Medulla oblongata (tissue), 1 donor: ENCODE results near the gene GNG4.

Experiments
- DNase-seq: peaks from one replicate; pipeline ENCODE4 v3.0.0-alpha.2; 2015; ENCODE audit errors: extremely low spot score

The GNG4 gene

DNA sequence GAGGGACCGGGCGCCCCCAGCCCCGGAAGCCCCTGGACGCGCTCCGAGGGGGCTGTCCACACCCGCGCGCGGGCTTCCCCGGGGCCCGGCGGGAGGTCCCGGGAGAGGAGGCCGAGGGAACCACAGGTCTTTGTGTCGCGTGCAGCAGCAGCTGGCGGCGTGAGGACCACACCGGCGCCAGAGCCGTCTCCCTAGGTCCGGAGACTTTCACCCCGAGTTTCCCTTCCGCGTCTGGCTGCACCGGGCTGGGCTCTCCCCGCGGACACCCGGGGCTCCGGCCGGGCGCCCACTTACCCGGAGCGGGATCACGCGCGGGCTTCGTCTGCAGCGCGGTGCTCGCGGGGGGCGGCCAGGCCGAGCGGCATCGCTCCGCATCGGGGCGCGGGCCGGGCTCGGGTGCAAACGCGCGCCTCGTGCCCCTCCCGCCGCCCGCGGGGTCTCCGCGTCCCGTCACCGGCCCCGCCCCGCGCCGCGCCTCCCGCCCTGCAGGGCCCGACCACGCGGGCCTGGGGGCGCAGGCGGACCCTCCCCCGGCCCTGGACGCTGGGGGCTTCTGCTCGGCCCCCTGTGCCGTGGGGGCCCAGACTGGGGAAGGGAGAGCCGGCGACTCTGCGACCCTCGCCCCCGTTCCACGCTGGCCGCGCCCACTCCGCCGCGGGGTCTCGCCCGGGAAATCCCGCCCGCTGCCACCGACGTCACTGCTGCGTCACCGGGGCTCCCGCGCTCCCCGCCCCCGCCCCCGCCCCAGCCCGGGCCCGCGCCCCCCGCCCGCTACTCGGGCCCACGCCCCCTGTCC is at the start of gene GNG4:
Gene GNG4 (minus strand): TSS at position 417 of the 796 bp plus-strand sequence. CDS start 65,946 bp downstream, outside the sequence.
- no peak for DNase-seq

DNA sequence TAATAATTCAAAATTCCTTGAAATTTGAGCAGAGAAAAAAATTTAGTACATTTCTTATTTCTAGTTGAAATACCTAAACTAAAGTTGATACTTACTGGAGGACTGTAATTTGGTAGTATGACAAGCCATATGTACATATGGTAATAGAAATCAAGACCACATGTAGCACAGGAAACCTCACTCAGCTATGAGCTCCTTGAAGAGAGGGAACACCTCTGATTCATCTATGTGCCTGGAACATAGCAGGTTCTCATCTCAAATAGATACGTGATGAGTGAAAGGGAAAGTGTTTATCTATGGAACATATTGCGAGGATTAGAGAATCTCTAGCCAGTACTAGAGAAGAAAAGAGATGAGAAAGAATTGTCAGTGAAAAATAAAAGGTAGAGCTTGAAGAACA is 47.9 kb upstream of the GNG4 start:
- no peak for DNase-seq

DNA sequence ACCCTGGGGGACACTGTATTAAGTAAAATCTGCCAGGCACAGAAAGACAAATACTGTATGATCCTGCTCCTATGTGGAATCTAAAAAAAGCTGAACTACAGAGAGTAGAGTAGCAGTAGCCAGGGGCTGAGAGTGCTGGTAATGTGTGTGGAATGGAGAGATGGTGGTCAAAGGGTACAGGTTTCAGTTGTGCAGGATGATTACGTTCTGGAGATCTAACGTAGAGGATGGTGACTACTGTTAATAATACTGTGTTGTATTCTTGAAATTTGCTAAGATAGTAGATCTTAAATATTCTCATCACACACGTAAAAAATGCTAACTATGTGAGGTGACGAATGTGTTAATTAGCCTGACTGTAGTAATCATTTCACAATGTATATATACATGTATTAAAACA is 39.8 kb upstream of the GNG4 start:
- no peak for DNase-seq

- DNase-seq = no peak
These were observed 38.5 kb upstream of the GNG4 start for GRCh38 chr1:235688096-235688495.

GRCh38 chr1:235683653-235684052 is 34.1 kb upstream of the GNG4 start:
- no peak for DNase-seq

DNA sequence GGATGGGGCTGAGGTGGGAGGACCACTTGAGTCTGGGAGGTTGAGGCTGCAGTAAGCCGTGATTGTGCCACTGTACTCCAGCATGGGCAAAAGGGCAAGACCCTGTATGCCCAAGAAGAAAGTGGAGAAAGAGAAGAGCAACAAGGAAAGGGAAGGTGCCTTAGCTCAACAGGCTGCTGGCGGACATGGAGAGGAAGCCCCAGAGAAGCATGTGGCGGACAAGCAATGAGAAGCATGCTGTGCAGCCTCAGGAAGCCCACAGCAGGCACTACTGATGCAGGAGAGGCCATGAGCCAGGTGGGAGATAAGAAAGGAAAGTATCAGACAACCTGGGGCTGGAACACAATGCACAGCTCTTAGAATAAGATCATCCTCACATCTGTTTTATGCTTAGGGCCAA is 32.6 kb upstream of the GNG4 start:
- no peak for DNase-seq

GRCh38 chr1:235679644-235680043 is 30.1 kb upstream of the GNG4 start:
- no peak for DNase-seq

DNA sequence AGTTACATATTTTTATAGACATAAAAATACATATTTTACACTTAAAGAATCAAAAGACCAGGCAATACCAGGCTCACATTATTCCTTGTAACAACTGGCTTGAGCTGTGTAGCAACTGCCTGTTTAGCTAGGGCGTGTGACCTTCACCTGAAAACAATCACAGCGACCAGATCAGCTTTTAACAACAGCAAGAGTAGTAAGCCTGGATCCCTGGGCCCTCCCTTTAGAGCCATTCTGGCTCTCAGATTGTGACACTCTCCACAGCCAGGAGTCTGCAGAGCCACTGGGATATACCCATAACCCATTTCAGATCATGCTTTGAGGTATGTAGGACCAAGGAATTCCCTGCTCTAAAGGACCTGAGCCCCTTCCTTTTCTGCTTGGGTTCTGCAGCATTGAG is 29.4 kb upstream of the GNG4 start:
- DNase-seq = no peak

- no peak for DNase-seq
These were observed 25.7 kb upstream of the GNG4 start for GRCh38 chr1:235675152-235675890.

GRCh38 chr1:235673981-235674380 is 24.4 kb upstream of the GNG4 start:
- no peak for DNase-seq

DNA sequence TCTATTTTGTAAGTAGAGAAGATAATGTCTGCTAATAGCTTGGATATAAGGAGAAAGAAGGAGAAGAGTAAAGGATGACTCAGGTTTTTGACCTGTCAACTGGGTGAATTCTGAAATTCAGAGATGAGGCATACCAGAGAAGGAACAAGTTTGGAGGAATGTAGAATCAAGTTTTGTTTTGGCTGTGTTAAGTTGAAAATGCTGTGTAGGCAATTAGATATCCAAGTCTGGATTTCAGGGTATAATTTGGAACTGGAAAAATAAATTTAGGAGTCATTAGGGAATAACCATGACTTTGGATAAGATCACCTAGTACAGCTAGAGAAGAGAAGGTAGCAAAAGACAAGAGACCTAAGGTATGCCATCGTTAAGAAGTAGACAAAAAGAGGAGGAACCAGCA is 22.4 kb upstream of the GNG4 start:
- DNase-seq = no peak

- no peak for DNase-seq
These were observed 20.7 kb upstream of the GNG4 start for GRCh38 chr1:235670157-235670776.

DNA sequence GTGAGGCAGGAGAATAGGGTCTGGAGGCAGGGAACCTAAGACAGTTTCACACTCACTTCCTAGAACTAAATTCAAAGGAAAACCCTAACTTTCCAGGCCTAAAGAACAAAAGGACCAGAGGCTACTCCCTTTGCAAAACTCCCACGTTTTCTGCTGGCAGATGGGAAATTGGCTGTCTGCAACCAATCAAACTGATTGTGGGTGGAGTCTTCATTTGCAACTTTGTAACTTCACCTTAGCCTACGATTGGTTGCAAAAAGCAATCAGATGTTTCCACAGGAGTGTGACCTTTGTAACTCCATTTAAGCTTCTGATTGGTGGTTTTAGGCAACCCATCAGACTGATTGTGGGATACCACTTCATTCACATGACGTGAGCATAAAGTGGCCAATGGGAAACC is 19.7 kb upstream of the GNG4 start:
- no peak for DNase-seq

DNA sequence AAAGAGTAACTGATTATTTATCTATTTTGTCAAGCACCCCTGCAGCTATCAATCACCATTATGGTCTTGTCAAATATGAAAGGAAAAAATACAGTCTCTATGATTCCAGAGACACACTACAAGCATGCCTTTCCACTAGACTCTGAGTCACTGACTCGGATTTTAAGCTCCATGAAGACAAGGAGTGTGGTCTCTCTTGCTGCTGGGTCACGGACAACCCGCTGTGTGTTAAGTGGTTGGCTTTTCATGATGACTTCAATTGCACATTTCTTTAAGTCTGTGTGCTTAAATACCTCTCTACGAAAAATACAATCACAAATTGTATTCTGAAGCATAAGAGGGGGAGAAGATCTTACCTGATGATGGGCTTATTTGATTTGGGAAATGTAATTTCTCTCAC is 14.0 kb upstream of the GNG4 start:
- no peak for DNase-seq

DNA sequence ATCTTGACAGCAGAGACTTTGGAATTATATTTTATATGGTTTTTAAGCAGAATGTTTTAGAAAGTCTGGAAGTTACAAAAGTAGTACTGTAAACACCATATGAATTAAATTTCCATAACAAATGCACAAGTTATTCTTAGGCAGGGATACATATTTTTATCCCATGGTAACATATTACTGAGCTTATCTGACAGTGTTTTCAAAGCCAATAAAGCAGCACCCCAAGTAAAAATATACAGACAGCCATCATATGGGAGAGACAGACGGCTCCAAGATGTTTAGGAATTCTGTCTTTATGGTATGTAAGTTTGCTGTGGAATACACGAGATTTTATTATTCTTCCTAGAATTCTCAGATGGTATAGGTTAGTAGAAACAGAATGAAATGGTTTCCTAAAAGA is 12.0 kb upstream of the GNG4 start:
- no peak for DNase-seq

GRCh38 chr1:235659186-235659771 is 9.7 kb upstream of the GNG4 start:
- DNase-seq = no peak

GRCh38 chr1:235657747-235658526 is 8.4 kb upstream of the GNG4 start:
- no peak for DNase-seq

DNA sequence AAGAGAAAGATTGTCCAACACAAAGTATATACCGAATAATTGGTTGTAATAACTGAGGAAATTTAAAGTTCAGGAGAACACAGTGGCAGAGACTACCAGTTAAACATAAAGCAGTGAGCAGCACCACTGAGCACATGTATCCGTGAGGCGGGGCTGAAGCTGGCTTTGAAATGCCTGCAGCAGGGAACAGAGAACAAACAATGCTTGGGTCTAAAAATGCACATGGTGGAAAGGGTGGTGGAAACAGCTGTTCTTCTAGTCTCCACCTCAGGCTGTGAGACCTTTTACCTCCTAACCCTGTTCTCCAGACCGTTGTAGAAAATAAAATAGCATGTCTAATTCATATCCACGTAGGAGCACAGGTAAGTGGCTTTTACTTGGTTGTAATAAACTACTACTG is 7.7 kb upstream of the GNG4 start:
- DNase-seq = no peak

GRCh38 chr1:235652364-235652763 is 2.8 kb upstream of the GNG4 start:
- no peak for DNase-seq

- no peak for DNase-seq
These were observed 1.7 kb upstream of the GNG4 start for GRCh38 chr1:235651170-235651806.
